HG02870 (cell line): ENCODE measurements around the gene ADAT3.

ENCODE experiments used
- ATAC-seq: cut with Tn5 transposase; IDR thresholded peaks from one replicate; pipeline ENCODE4 v1.9.1; 2021; ENCODE audit warnings: mild to moderate bottlenecking, moderate library complexity; ENCODE audit not compliant: unreplicated experiment

Gene ADAT3

DNA sequence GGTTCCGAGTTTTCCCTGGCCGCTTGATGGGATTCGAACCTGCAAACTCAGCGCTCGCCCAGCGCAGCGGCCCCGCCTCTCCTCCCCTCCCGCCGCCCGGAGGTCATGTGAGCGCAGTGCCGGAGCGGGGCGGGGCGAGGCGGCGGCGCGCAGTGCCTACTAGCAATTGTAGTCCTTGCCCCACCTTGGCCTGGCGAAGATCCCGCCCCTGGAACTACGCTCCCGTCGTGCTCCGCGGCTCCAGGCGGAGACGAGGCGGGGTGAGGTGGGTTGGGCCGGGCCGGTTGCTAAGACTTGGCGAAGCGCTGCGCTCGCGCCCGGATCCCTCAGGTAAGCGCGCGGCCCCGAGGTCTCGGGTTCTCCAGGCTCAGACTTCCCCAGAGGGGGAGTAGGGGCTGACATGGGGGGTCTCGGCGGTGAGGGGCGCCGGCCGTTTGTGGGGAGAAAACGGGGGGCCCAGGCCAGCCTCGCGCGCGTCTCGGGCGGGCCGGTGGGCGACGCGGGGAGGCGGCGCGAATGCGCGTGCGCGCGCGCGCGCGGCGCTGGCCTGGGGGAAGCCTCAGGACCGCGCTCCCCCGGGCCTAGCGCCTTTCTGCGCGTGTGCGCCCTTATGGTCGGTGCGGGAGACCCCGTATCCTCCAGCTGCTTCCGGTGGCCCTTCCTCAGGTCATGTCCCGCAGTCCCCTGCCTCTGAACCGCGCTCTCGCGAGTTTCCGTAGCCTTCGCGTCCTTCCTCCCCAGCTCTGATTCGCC is at the start of gene ADAT3, which contains the start of gene SCAMP4:
Gene ADAT3, plus strand, starts transcription at position 290 of the 753 bp plus-strand sequence. CDS start 6,649 bp downstream, outside the sequence.
Gene SCAMP4, plus strand, starts transcription at position 290 of the 753 bp plus-strand sequence. CDS start 9,621 bp downstream, outside the sequence.
- ATAC-seq = peak; percentile 68

DNA sequence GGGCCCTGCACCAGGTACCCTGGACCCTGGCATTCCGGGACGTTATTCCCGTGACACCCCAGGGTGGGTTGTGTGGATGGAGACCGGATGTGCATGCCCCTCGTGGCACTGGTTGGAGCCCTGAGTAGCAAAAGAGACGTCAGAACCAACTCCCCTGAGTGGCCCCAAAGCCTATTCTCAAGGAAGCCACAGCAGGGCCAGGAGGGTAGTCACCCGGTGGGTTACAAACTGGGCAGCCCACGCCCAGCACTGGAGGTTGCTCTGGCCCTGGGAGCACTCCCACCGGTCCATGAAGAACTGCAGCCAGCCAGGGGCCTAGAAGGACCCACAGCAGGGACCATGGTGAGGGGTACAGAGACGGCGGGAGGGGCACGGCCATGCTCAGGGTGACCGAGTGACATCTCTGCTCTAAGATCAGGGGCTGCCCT is 49.4 kb upstream of the ADAT3 start:
- ATAC-seq = no peak

DNA sequence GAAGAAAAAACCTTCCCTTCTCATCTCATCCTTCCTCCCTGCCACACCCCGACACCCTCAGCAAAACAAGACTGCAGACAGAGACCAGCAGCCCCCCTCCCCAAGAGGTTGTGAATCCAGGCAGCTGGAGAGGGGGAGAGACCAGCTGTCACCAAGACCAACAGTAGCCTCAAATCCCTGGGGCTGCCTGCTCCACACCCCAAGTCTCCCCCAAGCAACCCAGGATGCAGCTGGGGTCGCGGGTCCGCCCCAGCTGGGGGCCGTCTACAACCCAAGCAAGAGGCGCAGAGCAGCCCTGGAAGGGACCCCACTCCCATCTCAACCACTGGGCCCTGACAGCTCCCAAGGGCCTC is 48.9 kb upstream of the ADAT3 start:
- ATAC-seq = no peak

DNA sequence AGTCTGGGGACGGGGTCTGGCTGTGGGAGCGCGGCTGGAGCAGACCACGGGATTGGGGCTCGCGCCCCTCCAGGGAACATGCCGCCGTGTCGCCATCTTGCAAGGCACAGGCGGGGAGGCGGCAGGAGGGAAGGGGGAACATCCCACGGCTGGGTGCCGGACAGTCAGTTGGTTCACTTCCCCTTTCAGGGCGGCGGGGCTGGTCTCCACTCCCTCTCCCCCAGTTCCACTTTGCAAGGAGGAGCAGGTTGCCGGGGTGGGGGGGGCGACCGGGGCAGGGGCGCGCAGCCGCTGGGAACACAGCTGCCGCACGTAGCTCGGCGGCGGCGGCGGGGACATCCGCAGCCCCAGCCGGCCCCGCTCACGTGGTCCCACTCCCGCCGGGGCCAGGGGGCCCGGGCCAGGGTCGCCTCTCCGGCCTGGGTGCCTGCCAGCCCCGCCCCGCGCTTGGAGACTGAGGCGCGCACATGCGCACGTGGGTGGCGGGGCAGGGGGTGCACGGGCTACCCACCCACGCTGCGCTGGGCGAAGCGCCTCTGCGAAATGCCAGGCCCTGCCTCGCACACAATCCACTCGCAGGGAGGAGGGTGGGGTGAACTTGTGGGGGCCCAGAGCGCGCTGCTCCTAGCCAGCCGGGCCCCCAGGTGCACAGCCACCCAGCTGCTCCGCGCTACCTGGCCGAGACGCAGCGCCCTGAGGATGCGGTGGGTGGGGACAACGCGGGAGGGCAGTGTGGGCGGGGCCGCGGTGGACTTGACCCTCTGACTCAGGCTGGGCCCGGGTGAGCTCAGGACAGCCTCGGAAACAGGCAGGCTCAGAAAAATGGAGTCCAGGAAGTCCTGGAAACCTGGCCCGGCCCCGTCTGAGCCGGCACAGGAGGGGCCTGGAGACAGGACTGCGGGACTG is 48.2 kb upstream of the ADAT3 start:
- no peak for ATAC-seq

DNA sequence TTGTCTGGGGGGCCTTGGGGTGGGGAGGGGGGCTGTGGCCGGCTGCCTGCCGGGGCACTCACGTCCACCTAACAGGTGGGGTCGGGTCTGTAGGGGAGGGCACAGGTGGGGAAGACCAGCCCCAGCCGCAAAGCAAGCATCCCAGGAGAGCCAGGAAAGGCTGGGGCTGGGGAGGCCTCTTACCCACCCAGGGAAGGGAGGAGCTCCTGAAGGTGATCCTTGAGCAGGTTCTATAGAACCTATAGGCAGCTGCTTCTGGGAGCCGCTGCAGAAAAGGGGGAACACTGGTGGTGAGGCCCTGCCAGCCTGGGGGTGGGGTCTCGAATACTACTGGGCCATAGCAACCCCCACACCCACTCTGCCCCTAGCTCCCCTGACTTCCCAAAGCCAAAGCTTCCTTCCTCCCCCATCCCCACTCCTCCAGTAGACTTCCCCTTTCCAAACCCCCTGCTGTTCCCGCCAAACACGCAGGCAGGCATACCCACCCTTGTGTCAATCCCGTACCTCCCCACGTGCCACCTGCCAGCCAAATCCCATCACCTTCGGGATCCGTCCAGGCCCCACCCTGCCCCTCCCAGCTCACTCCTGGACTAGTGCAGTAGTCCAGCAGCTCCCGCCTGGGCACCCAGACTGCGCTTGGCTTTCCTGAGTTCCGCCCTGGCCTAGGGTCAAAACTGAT is 47.4 kb upstream of the ADAT3 start:
- no peak for ATAC-seq

DNA sequence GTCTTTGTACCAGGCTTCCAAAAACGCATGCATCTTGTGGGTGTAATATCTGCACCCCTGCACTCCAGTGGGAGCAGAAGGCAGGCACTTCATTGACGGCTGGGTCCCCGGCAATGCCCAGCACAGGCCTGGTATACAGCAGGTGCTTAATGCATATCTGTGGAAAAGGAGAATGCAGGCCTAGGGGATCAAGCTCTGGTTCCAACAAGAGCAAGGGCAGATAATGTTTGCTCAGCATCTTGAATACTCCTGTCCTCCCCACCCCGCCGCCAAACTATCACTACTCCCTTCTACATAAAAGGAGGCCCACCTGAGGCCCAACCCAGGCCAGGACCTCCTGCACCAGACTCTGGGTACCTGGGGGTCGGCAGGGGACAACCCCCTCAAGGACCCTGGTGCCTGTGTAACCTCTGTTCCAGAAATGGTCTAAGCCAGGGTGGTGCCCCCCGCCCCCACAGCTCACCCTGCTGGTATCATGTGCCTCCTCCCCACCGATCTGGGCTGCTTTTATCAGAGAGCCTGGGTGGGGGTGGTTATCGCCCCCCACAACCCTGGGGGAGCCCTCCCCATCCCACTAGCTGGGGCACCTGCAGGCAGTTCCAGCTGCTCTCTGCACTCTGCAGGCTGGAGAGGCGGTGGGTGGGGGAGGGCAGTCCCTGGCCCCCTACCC is 46.7 kb upstream of the ADAT3 start:
- no peak for ATAC-seq

DNA sequence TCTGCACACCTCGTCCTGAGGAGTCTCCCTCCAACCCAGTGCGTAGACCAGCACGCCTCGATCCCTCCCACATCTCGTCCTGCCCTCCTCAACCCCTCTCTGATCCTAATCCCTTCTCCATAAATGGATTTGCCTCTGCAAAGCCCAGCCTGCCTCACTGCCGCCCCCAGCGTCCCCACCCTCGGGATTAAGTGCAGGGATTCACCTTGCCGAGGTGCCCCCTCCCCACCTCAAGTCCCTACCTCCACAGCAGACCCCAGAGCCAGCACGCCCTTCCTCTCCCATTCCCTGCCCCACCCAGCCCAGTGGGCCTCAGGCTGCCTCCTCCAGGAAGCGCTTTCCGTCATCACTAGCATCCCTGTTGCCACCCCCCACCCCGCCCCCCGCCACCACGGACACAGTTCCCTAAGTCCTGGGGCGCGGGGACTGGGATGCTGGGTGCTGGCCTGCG is 45.8 kb upstream of the ADAT3 start:
- ATAC-seq = no peak

DNA sequence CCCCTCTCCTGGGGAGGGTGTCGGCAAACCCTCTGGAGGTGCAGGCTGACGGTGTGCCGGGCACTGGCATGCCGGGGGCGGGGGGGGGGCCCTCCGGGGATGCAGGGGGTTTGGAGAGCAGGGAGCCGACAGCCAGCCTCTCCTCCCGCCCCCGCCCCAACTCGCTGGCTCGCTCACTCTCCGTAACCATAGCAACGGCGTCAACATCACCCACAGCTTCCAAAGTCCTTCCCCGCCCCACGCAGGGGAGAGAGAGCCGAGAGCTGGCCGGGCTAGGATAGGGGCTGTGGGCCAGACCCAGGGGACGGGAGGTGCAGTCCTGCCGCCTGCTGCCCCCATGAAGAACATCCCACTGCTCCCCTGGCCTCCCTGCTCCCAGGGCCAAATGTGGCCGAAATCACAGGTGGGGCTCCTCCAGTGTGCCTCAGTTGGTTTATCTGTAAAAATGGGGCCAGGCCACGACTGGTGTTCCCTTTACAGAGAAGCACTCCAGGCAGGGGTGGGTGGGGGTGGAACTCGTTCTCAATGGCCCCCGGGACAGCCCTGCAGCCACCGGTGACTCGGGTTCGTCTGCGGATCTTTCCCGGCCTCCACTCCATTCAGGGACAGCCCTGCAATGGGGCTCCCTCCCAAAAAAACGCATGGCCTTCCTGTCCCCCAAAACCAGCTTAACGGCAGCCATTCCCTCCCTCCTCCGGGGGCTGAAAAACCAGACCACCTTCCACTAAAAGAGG is 45.0 kb upstream of the ADAT3 start:
- ATAC-seq = no peak

DNA sequence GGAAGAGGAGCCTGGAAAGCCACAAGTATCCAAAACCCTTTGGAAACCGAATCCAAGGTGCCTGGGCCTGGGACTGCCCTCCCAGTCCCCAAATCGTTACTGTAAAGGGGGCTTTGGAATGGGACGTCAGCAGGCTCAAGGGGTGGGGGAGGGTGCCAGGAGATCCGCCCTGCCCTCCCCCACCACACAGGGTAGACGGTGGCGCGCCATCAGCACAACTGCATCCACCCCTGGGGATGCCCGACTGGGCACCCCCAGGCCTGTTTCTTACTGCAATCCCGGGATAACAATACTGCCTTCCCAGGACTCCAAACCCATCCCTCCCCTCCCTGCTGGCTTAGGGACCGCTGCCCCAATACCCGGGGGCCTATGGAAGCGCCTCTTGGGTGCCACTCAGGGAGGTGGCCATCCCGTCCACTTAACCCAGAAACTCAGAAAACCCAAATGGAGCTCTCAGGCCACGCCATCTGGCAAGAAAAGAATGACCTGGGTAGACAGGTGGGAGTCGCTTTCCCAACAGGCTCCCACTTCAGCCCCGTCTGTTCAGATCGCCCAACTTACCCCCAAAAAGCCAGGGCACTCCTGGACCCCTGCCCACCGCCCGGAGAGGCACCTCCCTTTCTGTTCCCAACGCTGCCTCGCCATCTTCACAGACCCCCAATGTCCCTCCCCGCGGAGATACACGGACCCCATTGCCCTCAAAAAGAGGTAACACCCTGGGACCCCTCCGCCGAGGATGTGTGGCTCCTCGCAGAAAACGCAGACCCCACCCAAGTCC is 44.2 kb upstream of the ADAT3 start:
- ATAC-seq = no peak

DNA sequence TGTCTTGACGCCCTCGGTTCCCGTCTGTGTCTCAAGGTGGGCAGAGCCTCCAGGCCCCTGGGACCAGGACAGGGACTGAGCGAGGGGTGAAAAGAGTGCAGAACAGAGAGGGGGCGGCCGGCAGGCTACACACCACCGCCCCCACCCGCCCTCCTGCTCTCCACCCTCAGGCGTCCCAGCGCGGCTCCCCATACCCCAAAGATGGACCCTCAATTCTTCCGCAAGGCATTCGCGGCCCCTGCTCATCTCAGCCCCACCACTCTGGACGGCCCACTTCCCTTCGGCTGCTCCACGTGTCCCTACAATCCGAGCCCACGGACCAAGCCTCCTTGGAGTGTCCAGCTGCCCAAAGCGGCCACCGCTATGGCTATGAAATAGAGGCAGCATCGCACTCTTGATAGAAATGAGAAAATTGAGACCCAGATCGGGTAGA is 43.6 kb upstream of the ADAT3 start:
- no peak for ATAC-seq

DNA sequence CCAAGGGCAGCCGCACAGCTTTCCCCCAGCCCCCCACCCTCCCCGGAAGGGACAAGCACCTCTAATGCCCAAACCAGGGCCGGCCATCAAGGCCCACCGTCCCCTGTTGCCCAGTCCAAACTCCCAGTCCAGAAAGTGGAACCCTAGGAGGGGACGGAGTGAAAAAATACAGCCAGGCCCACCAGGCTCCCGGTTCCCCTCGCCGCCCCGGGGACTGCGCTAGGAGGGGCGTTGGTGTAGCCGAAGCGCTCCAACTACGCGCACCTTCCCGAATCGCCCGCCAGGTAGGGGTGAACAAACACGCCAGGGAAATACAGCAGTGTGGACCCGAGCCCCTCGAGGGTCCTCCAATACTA is 43.2 kb upstream of the ADAT3 start:
- no peak for ATAC-seq

DNA sequence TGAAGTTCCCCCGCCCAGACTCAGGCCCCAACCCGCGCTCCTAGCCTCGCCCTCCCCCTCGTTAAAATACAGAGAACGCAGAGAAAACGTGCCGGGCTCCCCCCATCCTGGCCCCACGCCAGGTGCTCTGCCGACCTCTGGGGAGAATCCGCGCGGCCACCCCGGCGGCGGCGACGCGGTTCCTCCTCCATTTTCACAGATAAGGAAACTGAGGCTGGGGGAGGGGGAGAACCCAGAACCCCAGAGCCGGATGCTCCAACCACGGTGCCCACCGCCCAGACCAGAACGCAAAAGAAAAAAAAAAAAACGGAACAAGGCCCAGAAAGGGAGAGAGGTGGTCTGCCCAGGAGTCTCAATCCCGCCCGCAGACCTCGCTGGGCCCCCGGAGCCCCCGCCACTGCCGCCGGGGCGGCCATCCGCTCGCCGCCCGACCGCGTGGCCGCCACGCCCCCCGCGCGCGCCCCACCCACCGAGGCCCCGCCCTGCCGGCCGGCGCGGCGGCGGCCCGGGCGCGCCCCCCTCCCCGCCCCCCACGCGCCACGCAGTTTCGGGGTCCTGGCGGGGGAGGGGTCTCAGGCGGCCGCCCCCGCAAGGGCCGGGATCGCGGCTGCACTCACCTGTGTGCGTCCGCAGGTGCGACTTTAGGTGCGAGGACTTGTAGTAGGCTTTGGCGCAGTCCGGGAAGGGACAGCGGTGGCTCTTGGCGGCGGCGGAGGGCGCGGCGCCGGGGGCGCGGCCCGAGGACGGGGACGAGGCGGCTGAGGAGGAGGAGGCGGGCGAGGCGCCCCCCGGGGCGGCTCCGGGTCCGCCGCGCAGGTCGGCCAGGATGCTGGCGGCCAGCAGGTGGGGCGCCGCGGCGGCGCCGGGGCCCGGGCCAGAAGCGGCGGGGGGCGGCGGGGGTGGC is 42.5 kb upstream of the ADAT3 start:
- no peak for ATAC-seq

DNA sequence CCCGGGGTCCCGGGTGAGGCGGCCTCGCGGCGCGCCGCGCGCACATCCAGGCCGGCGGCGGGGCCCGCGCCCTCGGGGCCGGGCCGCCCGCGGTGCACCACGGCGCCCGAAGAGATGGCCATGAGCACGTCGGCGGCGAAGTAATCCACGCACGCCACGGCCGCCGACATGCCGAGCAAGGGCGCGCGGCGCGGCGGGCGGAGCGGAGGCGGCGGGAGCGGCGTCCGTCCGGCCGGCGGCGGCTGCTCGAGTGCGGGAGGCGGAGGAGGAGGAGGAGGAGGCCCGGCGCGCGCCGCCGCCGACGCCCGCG is 41.9 kb upstream of the ADAT3 start, which contains the start of gene KLF16:
Gene KLF16, minus strand, starts transcription at position 252 of the 310 bp plus-strand sequence. Its CDS starts 82 bp downstream, at position 170.
- ATAC-seq = no peak

DNA sequence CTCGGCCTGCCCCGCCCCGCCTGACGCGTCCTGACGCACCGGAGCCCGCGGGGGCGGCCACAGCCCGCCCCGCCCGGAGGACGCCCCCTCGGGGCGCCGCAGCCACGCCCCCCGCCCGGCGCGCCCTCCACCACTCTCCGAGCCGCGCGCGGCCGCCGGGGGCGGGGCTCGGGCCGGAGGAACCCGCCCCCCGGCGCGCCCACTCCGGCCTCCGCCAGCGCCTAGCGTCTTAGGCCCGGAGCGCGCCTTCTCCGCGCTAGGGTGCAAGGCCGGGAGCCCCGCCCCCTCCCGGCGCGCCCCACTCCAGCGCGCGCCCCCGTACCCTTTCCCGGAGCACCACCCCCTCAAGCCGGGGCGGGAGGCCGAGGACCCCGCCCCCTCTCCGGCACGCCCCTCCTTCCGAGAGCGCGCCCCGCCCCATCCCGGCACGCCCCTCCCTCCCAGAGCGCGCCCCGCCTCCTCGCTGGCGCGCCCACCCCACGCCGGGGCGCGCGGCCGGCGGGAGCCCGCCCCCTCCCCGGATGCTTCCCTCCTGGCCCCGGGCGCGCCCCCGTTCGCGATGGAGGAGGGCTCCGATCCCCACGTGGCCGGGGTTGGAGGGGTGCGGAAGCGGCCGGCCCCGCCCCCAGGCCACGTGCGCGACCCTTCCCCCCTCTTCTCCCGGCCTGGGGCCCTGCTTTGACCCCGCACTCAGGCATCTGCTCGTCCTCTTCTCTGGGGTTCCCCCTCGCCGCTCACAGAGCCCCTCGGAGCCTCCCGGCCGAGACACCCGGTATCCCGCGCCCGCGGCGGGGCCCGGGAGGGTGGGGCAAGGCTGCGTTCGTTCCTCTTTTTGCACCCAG is 41.3 kb upstream of the ADAT3 start:
- ATAC-seq = peak; percentile 55

DNA sequence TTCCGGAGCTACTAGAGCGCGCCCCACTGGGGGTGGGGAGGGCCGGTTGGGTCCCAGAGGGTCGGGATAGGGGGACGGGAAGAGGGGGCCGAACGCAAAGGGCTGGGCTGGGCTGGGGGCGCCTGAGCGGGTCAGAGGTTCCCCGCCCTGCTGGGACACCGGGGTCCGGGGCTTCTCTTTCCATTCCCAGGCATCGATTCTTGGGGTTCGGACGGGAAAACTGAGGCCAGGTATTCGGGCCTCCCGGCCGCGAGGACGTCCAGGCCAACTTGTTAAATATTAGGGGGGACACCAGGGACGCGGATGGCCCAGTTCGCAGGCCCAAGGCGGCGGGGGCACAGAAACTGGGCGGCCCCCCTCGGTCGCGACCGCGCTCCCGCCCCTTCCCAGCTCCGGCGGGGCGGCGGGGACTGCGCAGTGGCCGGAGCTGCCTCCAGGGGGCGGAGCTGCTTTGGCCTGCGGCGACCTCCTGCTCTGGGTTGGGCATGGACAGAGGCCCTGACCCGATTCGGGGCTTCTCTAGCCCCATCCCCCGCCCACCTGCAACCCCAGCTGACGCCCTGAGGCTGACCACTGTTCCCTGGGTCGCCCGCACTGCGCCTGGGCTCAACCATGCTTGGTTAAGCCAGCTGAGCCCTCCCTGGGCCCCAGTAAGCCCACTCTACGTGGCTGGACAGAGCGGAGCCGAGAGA is 40.6 kb upstream of the ADAT3 start:
- ATAC-seq = no peak

DNA sequence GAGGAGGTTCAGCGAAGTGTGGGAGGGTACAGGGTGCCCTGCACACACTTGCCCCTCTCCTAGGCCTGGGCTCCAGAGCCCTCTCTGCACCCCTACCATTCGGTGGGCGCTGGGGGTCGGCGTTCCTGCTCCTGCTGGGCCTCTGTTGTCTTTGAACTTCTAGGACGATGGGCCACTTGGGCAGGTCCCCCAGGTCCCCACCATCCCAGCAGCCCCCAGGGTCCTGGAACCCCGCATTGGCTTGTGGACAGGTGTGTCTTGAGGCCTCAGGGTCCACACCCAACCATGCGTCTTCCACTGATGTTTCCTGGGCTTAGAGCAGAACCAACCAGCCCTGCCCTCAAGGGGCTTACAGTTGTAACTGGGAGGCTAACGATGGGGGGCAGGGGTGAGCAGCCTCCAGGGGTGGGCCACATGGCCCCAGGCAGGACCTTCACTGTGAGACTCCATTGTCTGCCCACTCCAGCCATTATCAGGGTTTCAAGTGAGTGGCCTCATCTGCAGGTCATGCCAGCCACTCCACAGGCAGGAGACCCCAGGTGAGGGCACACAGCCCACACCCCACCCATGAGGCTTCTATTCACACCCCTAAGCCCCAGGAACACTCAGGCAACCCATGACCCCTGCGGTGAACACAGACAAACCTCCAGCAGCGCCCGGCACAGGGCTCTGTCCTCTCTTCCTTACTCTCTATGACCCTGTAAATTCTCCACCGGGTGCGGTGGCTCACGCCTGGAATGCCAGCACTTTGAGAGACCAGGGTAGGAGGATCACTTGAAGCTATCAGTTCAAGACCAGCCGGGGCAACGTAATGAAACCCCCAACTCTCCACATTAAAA is 39.8 kb upstream of the ADAT3 start:
- ATAC-seq = no peak
